ENCODE measurements around the gene INSM1. TPM values are rescaled to one million over a fixed set of nuclear protein-coding genes. Genes with fewer than 3 reads are reported as not detected.

The INSM1 gene
- polyA plus RNA-seq, 1 donor (not counting 4 experiments of a cell fraction or from before 2014, with no cell fraction given): not detected

DNA sequence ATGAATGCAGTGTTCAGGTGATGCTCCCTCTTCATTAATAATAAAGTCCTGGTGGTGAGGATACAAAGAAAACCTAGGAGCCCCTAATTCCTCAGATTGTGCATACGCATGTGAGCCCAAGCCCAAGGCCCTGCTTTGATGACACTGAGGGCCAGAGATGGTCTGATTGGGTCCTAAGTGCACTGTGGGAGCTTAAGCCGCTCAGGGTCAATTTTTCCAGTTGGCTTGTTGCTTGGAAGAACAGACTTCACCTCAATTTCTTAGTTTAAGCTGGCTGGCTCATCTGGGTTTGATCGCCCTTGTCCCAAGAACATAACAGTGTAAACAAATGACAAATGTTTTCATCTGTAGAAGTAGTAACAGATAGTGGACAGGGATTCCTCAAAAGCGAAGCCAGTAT is 41.4 kb downstream of the INSM1 start:
- Histone ChIP-seq H3K4me2 (ENCODE audit: control insufficient read depth, extremely low read depth, insufficient read depth, low read depth, low read length) (no peak overlapping the region), H3K4me3 (ENCODE audit: control insufficient read depth in 2 of 3, extremely low read depth in 1 of 3, insufficient read depth in 2 of 3, low read depth in 1 of 3, low read length in 3 of 3) (no peak overlapping the region), H3K9me3 (ENCODE audit: control insufficient read depth, low read depth, low read length) (no peaks in the 10 kb centered on the region), H3K9ac (ENCODE audit: control insufficient read depth, extremely low read depth, insufficient read depth, low read length) (no peak overlapping the region), H3K4me1 (ENCODE audit: control insufficient read depth, extremely low read depth, insufficient read depth, low read length) (no peaks in the 10 kb centered on the region), H3K27ac (ENCODE audit: control insufficient read depth, insufficient read depth, low read length) (no peak overlapping the region), H3K36me3 (ENCODE audit: control insufficient read depth in 2 of 2, extremely low read depth in 1 of 2, insufficient read depth in 2 of 2, low read length in 2 of 2) (no peaks in the 10 kb centered on the region), H4K20me1 (ENCODE audit: control insufficient read depth, extremely low read depth, insufficient read depth, low read length) (no peaks in the 10 kb centered on the region), H3K27me3 (ENCODE audit: control insufficient read depth, extremely low read depth, insufficient read depth, low read length) (no peaks in the 10 kb centered on the region), H2AFZ (ENCODE audit: control insufficient read depth, low read length) (no peak overlapping the region), H3K9me1 (ENCODE audit: control insufficient read depth, extremely low read depth, insufficient read depth, low read length) (no peaks in the 10 kb centered on the region), H3K79me2 (ENCODE audit: control insufficient read depth, insufficient read depth, low read length) (no peaks in the 10 kb centered on the region)
- no peak for TF ChIP-seq EZH2 (IDR thresholded peaks at IDR 0.05; ENCODE audit: low read length)
- TF ChIP-seq, protein P1, sequence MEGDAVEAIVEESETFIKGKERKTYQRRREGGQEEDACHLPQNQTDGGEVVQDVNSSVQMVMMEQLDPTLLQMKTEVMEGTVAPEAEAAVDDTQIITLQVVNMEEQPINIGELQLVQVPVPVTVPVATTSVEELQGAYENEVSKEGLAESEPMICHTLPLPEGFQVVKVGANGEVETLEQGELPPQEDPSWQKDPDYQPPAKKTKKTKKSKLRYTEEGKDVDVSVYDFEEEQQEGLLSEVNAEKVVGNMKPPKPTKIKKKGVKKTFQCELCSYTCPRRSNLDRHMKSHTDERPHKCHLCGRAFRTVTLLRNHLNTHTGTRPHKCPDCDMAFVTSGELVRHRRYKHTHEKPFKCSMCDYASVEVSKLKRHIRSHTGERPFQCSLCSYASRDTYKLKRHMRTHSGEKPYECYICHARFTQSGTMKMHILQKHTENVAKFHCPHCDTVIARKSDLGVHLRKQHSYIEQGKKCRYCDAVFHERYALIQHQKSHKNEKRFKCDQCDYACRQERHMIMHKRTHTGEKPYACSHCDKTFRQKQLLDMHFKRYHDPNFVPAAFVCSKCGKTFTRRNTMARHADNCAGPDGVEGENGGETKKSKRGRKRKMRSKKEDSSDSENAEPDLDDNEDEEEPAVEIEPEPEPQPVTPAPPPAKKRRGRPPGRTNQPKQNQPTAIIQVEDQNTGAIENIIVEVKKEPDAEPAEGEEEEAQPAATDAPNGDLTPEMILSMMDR (optimal IDR thresholded peaks at IDR 0.05 in 1 of 3, IDR thresholded peaks at IDR 0.05 in 1 of 3, conservative IDR thresholded peaks at IDR 0.05 in 1 of 3; ENCODE audit: extremely low read depth in 1 of 3, insufficient read depth in 2 of 3, low read length in 3 of 3): no peak
- DNase-seq (ENCODE audit: low read depth, low spot score): no peak
- no peak for FAIRE-seq
- dilution Hi-C loops (cut with MboI; ENCODE audit: extremely low pct_ligation_motif_present, low sequenced_read_pairs): no loop called here

DNA sequence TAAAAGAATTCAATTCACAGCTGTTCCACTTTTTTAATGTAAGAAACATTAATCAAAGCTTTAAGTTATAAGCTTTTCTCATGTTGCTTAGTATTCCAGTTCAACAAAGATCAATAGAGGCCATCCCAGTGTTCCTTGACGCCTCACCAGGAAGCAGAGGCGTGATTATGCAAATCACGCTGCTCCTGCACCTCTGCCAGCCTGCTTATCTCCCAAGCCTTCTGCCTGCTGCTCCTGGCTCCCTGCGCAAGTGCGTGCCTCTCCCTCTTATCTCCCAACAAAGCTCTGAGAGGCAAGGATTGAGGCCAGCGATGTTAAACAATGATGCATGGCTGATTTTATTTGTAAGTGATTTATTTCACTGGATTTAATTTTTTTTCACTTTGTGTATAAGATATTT is 42.8 kb downstream of the INSM1 start:
- H3K27ac ChIP-seq (ENCODE audit: control insufficient read depth, insufficient read depth, low read length): no peak overlapping the region
- FAIRE-seq (no peak), DNase-seq (ENCODE audit: low read depth, low spot score) (no peak)
- no peak overlapping the region for H2AFZ ChIP-seq (ENCODE audit: control insufficient read depth, low read length)
- no peak overlapping the region for H3K9ac ChIP-seq (ENCODE audit: control insufficient read depth, extremely low read depth, insufficient read depth, low read length)
- H3K9me1 ChIP-seq (ENCODE audit: control insufficient read depth, extremely low read depth, insufficient read depth, low read length): no peaks in the 10 kb centered on the region
- no peaks in the 10 kb centered on the region for H3K4me1 ChIP-seq (ENCODE audit: control insufficient read depth, extremely low read depth, insufficient read depth, low read length)
- H3K79me2 ChIP-seq (ENCODE audit: control insufficient read depth, insufficient read depth, low read length): no peaks in the 10 kb centered on the region
- H3K4me3 ChIP-seq (ENCODE audit: control insufficient read depth in 2 of 3, extremely low read depth in 1 of 3, insufficient read depth in 2 of 3, low read depth in 1 of 3, low read length in 3 of 3): no peak overlapping the region
- no peak overlapping the region for H3K4me2 ChIP-seq (ENCODE audit: control insufficient read depth, extremely low read depth, insufficient read depth, low read depth, low read length)
- H4K20me1 ChIP-seq (ENCODE audit: control insufficient read depth, extremely low read depth, insufficient read depth, low read length): no peaks in the 10 kb centered on the region
- H3K36me3 ChIP-seq (ENCODE audit: control insufficient read depth in 2 of 2, extremely low read depth in 1 of 2, insufficient read depth in 2 of 2, low read length in 2 of 2): no peaks in the 10 kb centered on the region
- H3K27me3 ChIP-seq (ENCODE audit: control insufficient read depth, extremely low read depth, insufficient read depth, low read length): no peaks in the 10 kb centered on the region
- TF ChIP-seq, protein P1 (optimal IDR thresholded peaks at IDR 0.05 in 1 of 3, IDR thresholded peaks at IDR 0.05 in 1 of 3, conservative IDR thresholded peaks at IDR 0.05 in 1 of 3; ENCODE audit: extremely low read depth in 1 of 3, insufficient read depth in 2 of 3, low read length in 3 of 3): no peak
- no peak for TF ChIP-seq EZH2 (IDR thresholded peaks at IDR 0.05; ENCODE audit: low read length)
- no peaks in the 10 kb centered on the region for H3K9me3 ChIP-seq (ENCODE audit: control insufficient read depth, low read depth, low read length)
- dilution Hi-C loops (cut with MboI; ENCODE audit: extremely low pct_ligation_motif_present, low sequenced_read_pairs): no loop called here
